CD4-positive, alpha-beta T cell treated with Interleukin-21 for 1 hour (primary cell): ENCODE data around the gene CAV3.
"Not testable (repeated sequence)": the region's sequence is repeated elsewhere in the genome, so short reads cannot be mapped to it uniquely, and the experiment has no call there.

Source experiments
- DNase-seq: peaks from one replicate; pipeline ENCODE4 v3.0.0-alpha.2; 2020

The CAV3 gene

DNA sequence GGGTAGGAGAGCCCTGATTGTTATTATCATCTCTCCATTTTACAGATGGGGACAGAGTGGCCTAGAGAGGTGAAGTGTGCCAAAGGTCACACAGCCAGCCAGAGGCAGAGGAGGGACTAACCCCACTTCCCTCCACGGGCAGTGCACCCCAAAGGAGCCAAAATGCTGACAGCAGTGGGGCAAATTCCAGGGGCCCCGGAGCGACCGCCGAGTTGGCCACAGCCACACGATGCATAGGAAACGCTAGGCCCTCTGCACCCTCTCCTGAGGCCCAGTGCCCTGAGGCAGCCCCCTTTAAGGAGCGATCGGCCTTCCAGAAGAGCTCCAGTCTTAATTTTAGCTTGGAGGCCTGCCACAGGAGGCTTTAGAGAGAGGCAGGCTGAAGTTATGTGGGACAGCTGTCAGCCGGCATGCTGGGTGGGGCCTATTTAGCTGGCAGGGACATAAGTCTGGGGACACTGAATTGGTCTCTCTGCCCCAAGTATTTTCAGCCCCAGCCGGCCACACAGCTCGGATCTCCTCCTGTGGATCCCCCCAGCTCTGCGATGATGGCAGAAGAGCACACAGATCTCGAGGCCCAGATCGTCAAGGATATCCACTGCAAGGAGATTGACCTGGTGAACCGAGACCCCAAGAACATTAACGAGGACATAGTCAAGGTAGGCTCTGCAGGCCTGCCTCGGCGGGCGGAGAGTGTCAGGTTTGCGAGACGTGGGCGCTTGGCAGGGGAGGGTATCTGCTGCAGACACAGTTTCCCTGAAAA is at the start of gene CAV3:
CAV3 (plus strand) TSS at position 471 of the 763 bp plus-strand sequence; CDS start at position 546, 75 bp downstream.
- no peak for DNase-seq

DNA sequence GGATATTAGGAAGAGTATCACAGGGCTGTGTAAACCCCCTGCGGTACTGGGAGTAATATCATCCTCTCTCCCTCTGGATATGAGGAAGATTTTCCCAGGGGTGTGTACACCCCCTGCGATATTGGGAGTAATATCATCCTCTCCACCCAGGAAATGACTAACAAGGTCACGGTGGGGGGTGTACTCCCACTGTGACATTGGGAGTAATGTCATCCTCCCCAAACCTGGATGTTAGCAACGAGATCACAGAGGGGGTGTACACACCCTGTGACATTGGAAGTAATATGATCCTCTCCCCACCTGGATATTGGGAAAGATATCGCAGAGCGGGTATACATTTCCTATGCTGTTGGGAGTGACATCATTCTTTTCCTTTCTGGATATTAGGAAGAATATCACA is 48.6 kb upstream of the CAV3 start:
- not testable (repeated sequence) for DNase-seq

DNA sequence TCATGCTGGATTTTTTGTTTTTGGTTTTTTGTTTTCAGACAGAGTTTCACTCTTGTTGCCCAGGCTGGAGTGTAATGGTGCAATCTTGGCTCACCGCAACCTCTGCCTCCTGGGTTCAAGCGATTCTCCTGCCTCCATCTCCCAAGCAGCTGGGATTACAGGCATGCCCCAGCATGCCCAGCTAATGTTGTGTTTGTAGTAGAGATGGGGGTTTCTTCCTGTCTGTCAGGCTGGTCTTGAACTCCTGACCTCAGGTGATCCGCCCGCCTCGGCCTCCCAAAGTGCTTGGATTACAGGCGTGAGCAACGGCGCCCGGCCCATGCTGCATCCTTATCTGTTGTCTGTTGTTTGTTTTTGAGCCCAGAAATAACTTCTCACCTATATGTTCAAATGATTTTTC is 42.3 kb upstream of the CAV3 start:
- not testable (repeated sequence) for DNase-seq

DNA sequence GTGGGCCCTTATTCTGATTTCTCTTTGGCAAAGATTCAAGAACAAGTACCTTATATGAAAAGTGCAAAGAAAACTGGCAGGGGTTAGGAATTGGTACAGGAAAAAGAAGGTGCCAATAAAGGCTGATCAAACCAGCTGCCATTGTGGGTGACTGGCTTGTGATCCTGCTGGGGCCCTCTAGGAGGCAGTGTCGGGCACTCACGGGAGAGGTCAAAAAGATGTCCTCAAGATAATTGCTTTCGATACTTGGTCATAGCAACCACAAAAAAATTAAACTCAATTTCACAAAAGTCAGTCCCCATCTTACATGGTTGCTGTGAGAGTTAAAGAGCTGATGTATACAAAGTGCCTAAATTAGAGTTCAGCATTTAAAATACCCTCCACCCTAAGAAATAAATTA is 31.0 kb upstream of the CAV3 start:
- no peak for DNase-seq

DNA sequence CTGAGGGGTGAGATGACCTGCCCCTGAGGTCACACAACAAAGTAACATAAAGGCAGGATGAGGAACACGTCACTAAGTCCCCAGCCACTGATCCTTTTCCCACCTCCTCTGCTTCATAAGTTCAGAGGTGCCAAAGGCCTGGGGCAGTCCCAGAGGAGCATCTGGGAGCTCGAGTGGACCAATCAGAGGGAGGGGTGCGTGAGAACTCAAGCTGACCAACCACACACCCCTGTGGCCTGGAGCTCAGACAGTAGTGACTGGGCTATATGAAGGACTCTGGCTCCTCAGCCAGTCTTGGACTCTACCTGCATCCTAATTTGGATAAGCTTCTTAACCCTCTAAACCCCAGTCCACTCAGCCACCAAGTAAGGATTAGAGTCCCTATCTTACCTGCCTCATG is 28.0 kb upstream of the CAV3 start:
- DNase-seq = no peak

DNA sequence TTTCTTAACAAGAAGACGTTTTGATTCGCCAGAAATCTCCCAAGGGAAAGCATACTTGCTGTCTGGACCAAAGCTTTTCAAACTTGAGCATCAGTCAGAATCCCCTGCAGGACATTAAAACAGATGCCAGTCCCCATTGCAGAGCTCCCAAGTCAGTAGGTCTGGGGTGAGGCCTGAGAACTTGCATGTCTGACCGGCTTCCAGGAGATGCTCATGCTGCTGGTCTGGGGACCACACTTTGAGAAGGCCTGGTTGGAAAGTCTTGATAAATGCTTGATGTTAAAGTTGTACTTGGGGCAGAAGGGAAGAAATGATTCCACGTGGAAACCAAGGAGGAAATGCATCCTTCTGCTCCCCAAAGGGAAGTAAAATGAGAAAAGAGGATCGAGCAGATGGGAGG is 24.3 kb upstream of the CAV3 start:
- no peak for DNase-seq

DNA sequence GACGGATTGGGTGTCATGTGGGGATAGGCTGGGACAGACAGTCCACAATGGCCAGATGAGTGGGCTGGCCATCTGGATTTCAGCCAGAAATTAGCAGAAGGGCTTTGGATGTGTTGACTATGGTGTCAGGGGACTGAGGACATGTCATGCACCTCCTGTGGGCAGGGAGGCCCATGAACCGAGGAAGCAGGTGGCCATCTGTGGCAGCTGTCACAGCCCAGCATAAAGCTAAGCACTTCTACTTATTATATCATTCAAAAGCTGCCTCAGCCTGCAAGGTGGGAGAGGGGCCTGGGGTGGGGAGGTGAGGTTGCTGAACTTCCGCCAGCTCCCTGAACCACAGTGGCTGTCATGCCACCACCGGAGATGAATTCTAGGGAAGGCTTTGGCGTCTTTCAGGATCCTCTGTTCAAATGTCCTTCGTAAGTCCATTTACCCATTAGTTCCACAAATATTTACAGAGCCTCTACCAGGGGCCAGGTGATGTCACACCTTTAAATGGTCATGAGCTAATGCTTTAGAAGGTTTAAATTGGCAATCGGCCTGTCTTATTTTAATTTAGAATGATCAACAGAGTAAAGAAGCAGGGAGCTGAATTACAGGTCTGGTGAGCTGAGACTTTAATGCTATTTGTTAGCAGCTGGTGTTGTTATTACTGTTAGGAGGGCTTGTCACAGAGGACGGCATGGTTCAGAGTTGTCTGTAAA is 23.6 kb upstream of the CAV3 start:
- no peak for DNase-seq

DNA sequence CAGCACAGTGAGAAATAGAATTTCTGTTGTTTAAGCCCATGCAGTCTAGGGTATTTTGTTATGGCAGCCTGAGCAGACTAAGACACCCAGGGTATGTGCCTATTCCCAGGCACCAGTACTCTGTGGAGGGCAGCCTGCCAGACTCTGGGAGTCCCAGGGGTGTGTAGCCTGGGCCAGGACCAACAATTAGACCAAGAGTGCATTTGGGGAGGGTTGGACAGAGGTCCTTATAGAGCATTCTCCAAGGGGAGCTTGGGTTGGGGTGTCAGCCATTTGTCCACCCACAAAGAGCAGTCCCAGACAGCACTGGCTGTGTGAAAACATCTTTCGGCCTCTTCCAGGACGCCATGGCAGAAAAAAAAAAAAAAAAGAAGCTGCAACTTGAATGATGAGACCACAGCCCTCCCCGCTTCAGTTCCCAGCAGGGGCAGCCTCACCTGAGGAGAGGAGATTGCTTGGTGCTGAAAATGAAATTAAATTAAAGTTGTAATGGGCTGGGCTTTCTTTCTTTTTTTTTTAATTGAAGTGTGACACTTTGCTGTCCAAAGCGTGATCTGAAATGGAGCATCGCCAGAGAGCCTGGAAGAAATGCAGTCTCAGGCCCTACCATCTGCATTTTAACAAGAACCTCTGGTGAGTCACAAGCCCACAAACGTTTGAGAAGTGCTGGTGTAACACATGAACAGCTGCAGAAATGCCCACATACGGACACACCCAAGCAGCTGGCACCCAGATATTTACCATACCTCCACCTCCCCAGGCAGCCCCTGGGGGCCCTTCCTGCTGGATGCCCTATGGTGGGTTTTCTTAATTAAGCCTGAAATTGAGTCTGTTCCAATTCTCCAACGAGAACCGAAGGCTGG is 21.3 kb upstream of the CAV3 start:
- DNase-seq = peak; percentile 11

DNA sequence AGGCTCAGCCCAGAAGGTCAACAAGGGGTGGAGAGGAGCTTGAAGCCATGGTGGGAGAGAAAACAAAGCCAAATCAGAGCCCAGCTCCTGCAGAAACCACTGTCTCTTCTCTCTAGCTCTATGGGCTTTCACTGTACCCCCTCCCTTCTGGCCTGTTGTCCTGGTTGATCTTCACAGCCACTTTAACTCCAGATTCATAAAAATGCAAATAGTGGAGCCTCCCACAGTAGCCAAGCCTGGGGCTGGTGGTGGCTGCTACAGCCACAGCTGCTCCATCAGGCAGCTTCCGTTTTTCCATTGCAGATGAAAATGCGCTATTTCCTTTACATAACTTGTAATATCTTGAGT is 20.7 kb upstream of the CAV3 start:
- DNase-seq = no peak

DNA sequence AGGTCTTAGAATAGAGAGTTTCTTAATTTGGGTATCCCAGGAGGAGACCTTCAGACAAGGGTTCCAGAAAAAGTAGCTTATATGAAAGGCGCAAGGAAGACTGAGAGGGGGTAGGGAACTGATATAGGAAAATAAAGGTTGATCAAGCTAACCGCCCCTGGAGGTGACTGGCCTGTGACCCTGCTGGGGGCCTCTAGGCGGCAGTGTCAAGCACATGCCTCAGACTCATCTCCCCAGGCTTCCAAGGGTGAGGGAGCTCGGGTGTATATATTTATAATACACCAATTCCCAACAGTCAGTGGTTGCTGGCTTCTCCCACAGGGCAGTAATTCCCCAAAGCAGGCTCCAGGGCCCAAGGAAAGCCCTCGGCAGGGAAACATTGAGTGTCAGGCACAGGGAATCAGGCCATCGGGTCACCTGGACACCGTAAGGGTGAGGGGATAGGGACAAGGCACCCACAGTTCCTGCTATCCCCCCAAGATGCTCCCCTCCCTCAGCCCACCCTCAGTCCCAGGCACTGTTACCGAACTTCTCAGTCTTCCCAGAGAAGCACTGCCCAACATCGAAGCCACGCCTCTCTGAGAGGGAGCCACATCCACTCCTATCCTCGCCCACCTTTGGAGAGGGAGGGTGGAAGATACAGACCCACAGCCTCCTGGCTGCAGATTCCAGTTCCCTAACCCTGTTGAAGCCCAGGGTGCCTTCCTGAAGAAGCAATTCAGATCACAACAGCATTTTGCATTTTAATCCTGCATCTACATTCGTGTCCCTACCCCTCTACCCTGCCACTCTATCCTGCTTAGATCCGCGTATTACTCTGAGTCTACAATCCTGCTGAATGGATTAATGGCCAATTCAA is 19.5 kb upstream of the CAV3 start:
- DNase-seq = no peak

DNA sequence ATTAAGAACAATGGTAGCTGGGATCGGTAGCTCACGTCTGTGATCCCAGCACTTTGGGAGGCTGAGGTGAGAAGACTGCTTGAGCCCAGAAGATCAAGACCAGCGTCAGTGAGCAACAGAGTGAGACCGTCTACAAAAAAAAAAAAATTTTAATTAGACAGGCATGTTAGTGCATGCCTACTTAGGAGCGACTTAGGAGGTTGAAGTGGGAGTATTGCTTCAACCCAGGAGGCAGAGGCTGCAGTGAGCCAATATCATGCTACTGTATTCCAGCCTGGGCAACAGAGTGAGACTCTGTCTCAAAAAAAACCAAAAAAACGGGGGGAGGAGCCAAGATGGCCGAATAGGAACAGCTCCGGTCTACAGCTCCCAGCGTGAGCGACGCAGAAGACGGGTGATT is 17.8 kb upstream of the CAV3 start:
- DNase-seq = not testable (repeated sequence)

DNA sequence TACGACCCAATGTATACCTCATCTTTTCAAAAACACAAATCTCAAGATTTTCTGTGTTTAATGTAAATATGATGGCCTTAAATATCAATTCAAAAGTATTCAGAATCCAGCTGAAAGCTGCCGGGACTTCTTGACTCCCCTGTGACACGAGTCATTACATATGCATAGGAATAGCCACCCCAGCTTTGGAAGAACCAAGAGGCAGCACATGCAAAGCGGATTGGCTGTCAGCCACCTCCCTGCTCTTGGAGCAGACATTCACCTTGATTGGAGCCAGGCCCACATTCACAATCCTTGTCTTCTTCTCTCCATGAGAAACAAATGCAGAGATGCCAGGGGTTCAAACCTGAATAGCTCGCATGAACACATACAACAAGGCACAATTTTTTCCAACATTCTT is 10.8 kb upstream of the CAV3 start:
- no peak for DNase-seq

DNA sequence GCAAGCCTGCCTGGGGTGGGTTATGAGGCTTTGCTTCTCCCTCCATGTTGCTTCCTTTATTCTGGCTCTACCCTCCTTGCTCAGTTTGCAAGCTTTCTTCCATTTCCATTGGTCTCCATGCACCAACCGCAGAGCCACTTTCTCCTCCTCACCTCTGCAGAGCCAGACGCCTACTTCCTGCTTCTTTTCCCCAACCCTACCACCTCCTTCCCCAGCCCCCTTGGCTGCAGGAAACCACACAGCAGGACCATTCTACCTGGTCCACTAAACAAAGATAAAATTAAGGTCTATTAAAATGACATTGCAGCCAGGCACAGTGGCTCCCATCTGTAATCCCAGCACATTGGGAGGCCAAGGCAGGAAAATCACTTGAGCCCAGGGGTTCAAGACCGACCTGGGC is 10.0 kb upstream of the CAV3 start:
- DNase-seq = no peak

DNA sequence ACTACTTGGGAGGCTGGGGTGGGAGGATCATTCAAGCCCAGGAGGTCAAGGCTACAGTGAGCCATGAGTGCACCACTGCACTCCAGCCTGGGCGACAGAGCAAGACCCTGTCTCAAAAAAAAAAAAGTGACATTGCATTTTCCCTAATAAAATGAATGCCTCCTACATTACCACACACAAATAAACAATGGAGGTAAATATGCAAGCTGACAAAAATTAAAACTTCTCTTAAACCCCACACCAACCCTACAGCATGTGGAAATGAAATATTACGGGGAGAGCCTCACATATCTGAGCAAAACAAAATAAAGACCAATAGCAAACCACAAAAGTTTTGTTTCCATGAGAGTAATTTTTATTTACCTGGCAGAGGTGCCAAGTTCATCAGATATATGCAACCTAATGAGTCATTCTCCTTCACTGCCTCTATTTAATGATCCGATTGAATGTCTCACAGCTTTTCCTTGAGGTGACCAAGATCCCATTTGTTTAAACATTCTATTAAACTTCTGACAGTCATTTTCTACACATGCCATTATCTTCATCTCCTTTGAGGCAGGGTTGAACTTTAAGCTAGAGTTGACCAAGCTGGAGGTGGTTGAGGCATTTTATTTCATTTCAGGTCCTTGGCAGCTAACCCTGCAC is 9.4 kb upstream of the CAV3 start:
- DNase-seq = no peak

DNA sequence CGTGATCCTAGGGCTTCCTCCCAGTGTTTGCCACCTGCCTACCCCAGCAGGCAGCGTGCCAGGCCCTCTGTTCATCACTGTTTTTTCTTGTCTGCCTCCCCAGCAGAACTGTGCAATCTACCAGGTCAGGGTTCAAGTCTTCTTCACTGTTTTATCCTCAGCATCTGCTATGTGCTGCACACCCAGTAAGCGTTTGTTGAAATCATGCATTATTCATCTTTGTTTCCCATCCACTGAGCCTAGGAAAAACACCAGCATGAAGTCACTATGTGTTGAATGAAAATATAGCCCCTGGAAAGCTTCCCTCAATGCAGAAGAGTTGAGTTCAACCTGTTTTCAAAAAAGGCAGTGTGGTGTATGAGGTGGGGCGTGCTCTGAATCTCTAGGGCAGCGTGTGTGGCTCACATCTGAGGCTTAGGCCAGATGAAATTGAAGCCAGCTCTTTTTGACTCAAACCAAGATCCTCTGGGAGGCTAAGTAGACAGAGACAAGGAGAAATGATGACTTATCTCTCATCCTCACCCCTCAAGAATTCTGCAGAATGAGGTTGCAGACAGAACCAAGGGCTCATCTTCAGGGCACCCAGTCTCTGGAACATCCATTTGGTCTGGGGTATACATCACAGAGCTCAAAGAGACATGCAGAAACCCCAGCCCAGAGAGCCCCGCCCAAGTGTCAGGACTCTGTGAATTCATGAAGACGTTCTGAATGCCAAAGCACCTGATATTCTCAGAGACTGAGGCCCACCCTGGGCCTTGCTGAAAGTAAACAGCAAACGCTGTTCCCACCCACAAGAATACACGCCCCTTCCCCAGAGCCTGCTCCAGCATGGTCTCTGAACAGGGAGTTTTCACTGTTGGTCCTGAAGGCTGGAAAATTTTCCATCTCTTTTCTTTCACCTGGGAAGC is 5.7 kb upstream of the CAV3 start:
- DNase-seq = no peak

DNA sequence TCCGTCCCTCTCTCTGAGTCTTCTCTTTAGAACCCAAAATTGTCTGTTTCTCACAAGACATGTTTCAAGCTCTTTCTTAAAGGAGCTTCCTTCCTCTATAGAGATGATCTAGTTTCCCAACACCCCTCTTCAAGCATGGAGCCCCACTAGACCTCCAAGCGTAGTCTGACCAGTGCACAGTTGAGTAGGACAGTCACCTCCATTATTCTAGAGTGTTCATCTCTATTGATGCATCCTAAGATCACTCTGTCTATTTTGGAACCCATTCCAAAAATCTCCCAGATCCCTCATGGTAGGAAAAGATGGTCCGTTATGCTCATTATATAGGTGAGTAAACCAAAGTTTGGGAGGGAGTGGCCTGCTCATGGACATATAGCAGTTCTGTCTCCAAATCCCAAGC is 4.1 kb upstream of the CAV3 start:
- no peak for DNase-seq

DNA sequence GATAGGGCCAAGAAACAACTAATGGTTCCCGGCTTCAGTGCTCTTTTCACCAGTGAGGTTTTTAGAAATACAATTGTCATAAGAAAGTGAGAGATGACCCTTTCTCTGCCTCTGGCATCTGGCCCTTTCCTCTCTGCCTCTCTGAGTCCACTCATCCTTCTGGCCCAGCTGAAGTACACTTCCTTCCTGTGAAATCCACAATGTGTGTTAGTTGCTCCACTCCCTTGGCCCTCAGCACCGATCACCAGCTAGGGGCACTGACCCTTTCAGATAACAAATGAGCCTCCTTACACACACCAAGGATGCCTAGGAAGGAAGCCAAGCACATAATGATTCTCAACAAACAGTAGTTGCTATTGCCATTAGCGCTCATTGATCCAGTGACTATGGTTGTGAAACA is 2.9 kb upstream of the CAV3 start:
- no peak for DNase-seq

DNA sequence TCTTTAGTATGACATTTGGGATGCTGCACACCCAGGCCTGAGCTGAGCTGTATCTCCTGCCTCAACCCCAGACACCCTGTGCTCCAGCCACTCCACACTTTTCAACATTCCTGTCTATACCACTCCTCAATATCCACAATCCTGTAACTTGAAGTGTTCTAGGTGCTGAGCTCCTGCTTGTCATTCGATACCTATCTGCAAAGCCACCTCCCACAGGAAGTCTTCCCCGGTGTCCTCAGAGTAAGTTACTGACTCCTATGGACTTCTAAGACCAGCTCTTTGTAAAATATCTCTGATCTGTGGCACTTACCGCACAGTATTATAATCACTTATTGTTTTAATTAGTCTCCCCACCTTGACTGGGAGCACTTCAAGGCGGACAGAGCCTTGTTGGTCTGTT is 1.2 kb upstream of the CAV3 start:
- DNase-seq = no peak

DNA sequence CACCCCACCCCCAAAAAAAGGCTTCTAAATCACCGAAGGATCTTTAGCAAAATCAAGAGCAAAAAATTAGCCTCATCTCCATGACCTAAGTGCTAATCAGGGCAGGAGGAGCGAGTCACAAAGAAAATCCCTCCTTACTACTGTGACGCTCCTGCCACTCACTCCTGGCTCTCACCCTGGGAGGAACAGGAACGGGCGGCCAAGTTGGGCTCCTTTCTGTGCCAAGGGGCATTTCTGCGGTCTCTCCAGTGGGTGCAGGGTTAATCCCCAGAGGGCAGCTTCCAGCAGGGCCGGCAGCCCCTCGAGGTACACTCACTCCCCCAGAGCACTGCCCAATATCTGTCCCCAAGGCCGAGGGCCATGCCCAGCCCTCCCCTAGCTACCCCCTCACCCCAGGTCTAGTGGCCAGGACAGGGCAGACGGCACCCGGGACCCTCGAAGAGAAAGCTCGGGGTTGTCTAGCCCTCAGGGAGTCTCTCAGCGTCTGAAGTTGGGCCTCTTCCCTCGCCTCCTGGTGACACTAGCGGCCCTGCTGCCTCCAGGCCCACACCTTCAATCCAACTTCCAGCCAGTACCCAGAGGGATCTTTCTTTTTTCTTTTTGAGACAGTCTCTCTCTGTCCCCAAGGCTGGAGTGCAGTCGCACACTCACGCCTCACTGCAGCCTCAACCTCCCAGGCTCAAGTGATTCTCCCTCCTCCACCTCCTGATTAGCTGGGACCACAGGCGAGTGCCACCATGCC is 706 bp downstream of the CAV3 start:
- DNase-seq = no peak

DNA sequence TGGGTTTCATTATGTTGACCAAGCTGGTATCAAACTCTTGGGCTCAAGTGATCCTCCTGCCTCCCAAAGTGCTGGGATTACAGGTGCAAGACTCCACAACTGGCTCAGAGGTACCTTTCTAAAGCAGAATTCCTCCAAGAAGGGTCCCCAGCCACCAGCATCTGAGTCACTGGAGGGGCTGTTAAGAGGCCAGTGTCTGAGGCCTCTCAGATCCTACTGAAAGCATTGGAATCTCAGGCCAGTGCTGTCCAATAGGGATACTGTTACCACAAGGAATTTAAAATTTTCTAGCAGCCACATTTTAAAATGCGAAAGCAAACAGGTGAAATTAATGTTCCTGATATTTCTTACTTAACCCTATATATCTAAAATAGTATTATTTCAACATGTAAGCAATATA is 1.3 kb downstream of the CAV3 start:
- DNase-seq = no peak
